Measurements from ENCODE around the gene TFF3. TPM values are rescaled to one million over a fixed set of nuclear protein-coding genes. Genes with fewer than 3 reads are reported as not detected.

Gene TFF3
- total RNA-seq, 4 donors from 2014 or later: 178 to 1,063 (median 636) TPM

DNA sequence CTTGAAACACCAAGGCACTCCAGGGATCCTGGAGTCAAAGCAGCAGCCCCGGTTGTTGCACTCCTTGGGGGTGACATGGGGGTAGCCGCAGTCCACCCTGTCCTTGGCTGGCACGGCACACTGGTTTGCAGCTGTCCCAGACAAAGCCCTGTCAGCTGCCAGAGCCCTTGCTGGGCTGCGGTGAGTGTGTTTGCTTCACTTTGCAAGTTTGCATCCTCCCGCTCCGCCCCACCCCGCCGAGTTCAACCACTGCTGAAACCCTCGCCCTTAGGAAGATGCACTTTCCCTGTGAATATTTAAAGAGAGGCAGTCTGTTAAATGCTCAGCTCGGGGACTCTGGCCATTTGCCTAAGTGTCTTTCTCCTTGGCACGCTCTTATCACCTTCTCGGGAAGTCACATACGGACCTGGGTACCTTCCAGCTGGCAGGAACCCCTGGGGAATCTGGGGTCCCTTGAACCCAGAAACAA is 1.7 kb downstream of the TFF3 start:
- Histone ChIP-seq H3K4me1 (peaks cover 0 to 42% (median 6%) of the 10 kb centered on the region in 4 donors), H3K9me3 (no peaks in the 10 kb centered on the region), H3K27ac (peak overlapping the region in 3 of 4 donors; percentile 68 to 92 (median 91)), H3K36me3 (no peaks in the 10 kb centered on the region), H3K27me3 (no peaks in the 10 kb centered on the region), H3K4me3 (peak overlapping the region in 2 of 4 donors; percentile 45 to 47)
- DNase-seq: peak in 2 of 3 donors; percentile 81 to 82
- TF ChIP-seq, protein P1, sequence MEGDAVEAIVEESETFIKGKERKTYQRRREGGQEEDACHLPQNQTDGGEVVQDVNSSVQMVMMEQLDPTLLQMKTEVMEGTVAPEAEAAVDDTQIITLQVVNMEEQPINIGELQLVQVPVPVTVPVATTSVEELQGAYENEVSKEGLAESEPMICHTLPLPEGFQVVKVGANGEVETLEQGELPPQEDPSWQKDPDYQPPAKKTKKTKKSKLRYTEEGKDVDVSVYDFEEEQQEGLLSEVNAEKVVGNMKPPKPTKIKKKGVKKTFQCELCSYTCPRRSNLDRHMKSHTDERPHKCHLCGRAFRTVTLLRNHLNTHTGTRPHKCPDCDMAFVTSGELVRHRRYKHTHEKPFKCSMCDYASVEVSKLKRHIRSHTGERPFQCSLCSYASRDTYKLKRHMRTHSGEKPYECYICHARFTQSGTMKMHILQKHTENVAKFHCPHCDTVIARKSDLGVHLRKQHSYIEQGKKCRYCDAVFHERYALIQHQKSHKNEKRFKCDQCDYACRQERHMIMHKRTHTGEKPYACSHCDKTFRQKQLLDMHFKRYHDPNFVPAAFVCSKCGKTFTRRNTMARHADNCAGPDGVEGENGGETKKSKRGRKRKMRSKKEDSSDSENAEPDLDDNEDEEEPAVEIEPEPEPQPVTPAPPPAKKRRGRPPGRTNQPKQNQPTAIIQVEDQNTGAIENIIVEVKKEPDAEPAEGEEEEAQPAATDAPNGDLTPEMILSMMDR (IDR thresholded peaks at IDR 0.05): no peak
- peak; percentile 27 to 75 for TF ChIP-seq POLR2A (IDR thresholded peaks at IDR 0.05)

DNA sequence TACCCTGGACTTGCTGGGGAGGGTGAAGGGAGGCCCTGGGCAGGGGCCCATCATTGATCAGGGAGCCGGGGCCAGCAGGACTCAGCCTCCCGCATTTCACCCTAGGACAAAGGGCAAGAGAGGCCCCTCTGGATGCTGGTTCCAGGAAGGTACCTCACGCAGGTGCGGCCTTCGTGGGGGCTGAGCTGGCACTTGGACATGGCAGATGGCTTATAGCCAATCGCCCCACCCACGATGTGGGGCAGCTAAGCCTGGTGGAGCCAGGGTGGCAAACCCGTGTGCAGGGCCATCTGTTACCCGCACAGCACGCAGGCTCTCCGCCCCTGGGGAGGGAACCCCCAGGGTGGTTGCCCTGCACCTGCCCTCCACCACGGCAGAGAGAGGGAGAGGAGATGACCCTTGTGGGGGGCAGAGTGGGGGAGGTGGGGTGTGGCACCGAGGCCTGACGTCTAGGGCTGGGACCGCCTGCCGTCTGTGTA is 2.5 kb downstream of the TFF3 start:
- TF ChIP-seq, protein P1 (IDR thresholded peaks at IDR 0.05): no peak
- no peak for TF ChIP-seq POLR2A (IDR thresholded peaks at IDR 0.05)
- no peaks in the 10 kb centered on the region for H3K27me3 ChIP-seq
- no peaks in the 10 kb centered on the region for H3K9me3 ChIP-seq
- peak overlapping the region in 3 of 4 donors; percentile 68 to 92 (median 91) for H3K27ac ChIP-seq
- H3K4me3 ChIP-seq: peak overlapping the region in 2 of 4 donors; percentile 45 to 47
- H3K4me1 ChIP-seq: peaks cover 0 to 42% (median 6%) of the 10 kb centered on the region in 4 donors
- DNase-seq: peak in 1 of 3 donors; percentile 75
- no peaks in the 10 kb centered on the region for H3K36me3 ChIP-seq

GRCh38 chr21:42311816-42312625 is 3.2 kb downstream of the TFF3 start:
- Histone ChIP-seq H3K36me3 (no peaks in the 10 kb centered on the region), H3K9me3 (no peaks in the 10 kb centered on the region), H3K4me3 (peak overlapping the region in 2 of 4 donors; percentile 45 to 47), H3K27me3 (no peaks in the 10 kb centered on the region), H3K27ac (peak overlapping the region in 3 of 4 donors; percentile 68 to 92 (median 91)), H3K4me1 (peaks cover 0 to 42% (median 6%) of the 10 kb centered on the region in 4 donors)
- peak in 1 of 3 donors; percentile 72 for DNase-seq
- TF ChIP-seq POLR2A (IDR thresholded peaks at IDR 0.05): no peak
- TF ChIP-seq, protein P1 (IDR thresholded peaks at IDR 0.05): no peak

GRCh38 chr21:42311160-42311559 is 4.0 kb downstream of the TFF3 start:
- DNase-seq: peak in 1 of 3 donors; percentile 47
- H3K9me3 ChIP-seq: no peaks in the 10 kb centered on the region
- no peaks in the 10 kb centered on the region for H3K36me3 ChIP-seq
- H3K4me1 ChIP-seq: peaks cover 0 to 42% (median 6%) of the 10 kb centered on the region in 4 donors
- no peaks in the 10 kb centered on the region for H3K27me3 ChIP-seq
- no peak overlapping the region for H3K4me3 ChIP-seq
- TF ChIP-seq, protein P1 (IDR thresholded peaks at IDR 0.05): no peak
- TF ChIP-seq POLR2A (IDR thresholded peaks at IDR 0.05): no peak
- peak overlapping the region in 1 of 4 donors; percentile 91 for H3K27ac ChIP-seq

DNA sequence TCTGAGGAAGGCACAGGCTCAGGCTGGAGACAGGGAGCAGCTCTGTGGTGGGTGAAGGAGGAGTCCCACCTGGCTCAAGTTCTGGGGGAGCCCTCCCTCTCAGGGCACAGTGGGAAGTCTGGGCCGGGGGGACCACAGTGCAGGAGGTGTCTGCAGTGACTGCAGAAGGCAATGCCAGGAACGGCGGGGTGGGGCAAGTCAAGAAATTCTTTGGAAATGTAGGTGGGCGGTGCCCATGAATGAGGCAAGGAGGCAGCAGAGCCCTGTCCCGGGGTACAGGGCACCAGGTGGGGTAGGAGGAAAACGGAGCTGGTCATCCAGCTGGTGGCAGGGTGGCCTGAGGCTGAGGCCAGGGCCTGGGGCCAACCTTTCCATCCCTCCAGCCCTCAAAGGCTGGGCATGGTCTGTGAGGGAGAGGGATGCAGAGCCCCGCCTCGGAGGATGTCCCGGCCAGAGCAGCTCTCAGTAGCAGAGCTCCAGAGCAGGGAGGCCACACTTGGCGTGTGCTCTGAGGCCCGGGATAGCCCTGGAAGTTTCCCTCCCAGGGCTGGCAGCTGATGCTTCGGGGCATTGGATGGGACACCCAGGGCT is 4.7 kb downstream of the TFF3 start:
- H3K27ac ChIP-seq: peak overlapping the region in 1 of 4 donors; percentile 44
- peak in 1 of 3 donors; percentile 69 for DNase-seq
- no peaks in the 10 kb centered on the region for H3K9me3 ChIP-seq
- TF ChIP-seq POLR2A (IDR thresholded peaks at IDR 0.05): no peak
- TF ChIP-seq, protein P1 (IDR thresholded peaks at IDR 0.05): no peak
- no peaks in the 10 kb centered on the region for H3K27me3 ChIP-seq
- peaks cover 0 to 39% (median 6%) of the 10 kb centered on the region in 4 donors for H3K4me1 ChIP-seq
- H3K4me3 ChIP-seq: no peak overlapping the region
- no peaks in the 10 kb centered on the region for H3K36me3 ChIP-seq

Data from Peyer's patch (tissue), 4 donors.